ENCODE results near the gene GPR107.

GPR107 gene

GRCh38 chr9:130175355-130175754 is 121.6 kb downstream of the GPR107 start:
- no peak for ATAC-seq
- TF ChIP-seq ZFP30 (CRISPR knock-in tag; IDR thresholded peaks at IDR 0.05) = no peak

- TF ChIP-seq ESRRG (CRISPR knock-in tag; IDR thresholded peaks at IDR 0.05) = no peak
- no peak for ATAC-seq
These were observed 123.1 kb downstream of the GPR107 start for GRCh38 chr9:130176760-130177159.

DNA sequence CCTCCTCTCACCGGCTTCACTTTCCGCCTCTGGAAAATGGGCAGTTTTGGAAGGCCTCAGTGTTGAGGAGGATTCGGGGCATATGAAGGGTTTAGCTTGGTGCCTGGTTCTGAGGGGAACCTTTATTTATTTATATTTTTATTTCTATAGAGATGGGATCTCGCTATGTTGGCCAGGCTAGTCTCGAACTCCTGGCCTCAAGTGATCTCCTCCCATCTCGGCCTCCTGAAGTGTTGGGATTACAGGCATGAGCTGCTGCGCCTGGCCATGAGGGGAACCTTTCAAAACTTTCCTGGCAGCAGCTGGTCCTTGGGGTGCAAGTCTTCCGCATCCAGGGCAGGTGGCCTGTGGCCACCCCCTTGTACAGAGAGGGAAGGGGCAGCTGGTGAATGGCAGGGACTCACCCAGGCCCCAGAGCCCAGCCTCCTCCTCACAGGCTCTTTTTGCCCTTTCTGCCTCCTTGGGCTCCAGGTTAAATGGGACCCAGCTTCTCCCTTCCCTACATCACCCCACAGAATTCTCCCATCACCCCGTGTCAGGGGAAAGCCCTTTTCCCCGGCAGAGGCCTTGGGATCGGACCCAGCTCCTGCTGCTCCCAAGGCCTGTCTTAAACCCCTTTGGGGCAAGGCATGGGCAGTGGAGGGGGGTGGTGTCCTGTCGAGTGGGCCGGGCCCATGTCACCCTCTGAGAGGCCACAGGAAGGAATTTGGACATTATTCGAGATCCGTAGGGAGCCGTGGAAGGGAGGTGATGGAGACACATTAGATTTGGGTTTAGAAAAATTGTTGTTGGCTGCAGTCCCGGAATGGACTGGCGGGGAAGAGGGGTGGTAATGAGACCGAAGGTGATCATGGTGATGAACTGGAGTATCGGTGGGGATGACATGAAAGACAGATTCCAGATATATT is 124.4 kb downstream of the GPR107 start:
- TF ChIP-seq BACH2 (CRISPR knock-in tag; IDR thresholded peaks at IDR 0.05; ENCODE audit: borderline replicate concordance) (no peak), ISL1 (CRISPR knock-in tag; IDR thresholded peaks at IDR 0.05) (no peak), RARB (CRISPR knock-in tag; IDR thresholded peaks at IDR 0.05) (no peak), SNAI2 (CRISPR knock-in tag; IDR thresholded peaks at IDR 0.05) (no peak), OSR1 (CRISPR knock-in tag; IDR thresholded peaks at IDR 0.05) (no peak), PPARA (CRISPR knock-in tag; IDR thresholded peaks at IDR 0.05; ENCODE audit: borderline replicate concordance) (no peak), CSDC2 (CRISPR knock-in tag; IDR thresholded peaks at IDR 0.05) (no peak), ZNF8 (CRISPR knock-in tag; IDR thresholded peaks at IDR 0.05) (no peak), ARNTL (CRISPR knock-in tag; IDR thresholded peaks at IDR 0.05; ENCODE audit: borderline replicate concordance, low read depth) (no peak), ZNF70 (CRISPR knock-in tag; IDR thresholded peaks at IDR 0.05) (no peak), PATZ1 (CRISPR knock-in tag; IDR thresholded peaks at IDR 0.05; ENCODE audit: borderline replicate concordance) (no peak)
- TF ChIP-seq, protein P1, sequence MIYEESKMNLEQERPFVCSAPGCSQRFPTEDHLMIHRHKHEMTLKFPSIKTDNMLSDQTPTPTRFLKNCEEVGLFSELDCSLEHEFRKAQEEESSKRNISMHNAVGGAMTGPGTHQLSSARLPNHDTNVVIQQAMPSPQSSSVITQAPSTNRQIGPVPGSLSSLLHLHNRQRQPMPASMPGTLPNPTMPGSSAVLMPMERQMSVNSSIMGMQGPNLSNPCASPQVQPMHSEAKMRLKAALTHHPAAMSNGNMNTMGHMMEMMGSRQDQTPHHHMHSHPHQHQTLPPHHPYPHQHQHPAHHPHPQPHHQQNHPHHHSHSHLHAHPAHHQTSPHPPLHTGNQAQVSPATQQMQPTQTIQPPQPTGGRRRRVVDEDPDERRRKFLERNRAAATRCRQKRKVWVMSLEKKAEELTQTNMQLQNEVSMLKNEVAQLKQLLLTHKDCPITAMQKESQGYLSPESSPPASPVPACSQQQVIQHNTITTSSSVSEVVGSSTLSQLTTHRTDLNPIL (CRISPR knock-in tag; IDR thresholded peaks at IDR 0.05; ENCODE audit: low read depth) = no peak
- TF ChIP-seq, protein P2, sequence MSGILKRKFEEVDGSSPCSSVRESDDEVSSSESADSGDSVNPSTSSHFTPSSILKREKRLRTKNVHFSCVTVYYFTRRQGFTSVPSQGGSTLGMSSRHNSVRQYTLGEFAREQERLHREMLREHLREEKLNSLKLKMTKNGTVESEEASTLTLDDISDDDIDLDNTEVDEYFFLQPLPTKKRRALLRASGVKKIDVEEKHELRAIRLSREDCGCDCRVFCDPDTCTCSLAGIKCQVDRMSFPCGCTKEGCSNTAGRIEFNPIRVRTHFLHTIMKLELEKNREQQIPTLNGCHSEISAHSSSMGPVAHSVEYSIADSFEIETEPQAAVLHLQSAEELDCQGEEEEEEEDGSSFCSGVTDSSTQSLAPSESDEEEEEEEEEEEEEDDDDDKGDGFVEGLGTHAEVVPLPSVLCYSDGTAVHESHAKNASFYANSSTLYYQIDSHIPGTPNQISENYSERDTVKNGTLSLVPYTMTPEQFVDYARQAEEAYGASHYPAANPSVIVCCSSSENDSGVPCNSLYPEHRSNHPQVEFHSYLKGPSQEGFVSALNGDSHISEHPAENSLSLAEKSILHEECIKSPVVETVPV (CRISPR knock-in tag; IDR thresholded peaks at IDR 0.05) = no peak
- no peak for ATAC-seq

- no peak for ATAC-seq
- TF ChIP-seq RARB (CRISPR knock-in tag; IDR thresholded peaks at IDR 0.05) (no peak), ISL1 (CRISPR knock-in tag; IDR thresholded peaks at IDR 0.05) (no peak)
- TF ChIP-seq, protein P2 (CRISPR knock-in tag; IDR thresholded peaks at IDR 0.05) = no peak
These were observed 125.7 kb downstream of the GPR107 start for GRCh38 chr9:130179331-130179907.

DNA sequence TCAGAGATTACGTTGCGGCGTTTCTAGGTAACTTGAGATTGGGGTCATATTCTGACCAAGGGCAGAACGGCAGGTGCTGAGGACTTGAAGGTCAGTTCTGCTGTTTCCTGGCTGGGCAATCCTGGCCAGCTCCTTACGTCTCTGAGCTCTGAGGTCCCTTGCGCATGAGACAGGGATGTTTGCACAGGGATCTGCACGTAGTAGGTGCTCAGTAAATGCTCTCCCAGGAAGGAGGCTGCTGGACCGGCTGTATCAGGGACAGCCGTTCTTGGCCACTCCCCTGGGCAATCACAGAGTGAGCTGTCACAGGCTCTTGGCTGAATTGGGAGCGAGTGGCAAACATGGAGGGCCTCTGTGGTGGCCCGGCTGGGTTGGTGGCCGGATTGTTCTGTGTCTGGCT is 126.8 kb downstream of the GPR107 start:
- no peak for ATAC-seq
- TF ChIP-seq GLIS3 (CRISPR knock-in tag; IDR thresholded peaks at IDR 0.05) (no peak), ISL1 (CRISPR knock-in tag; IDR thresholded peaks at IDR 0.05) (no peak), ZFP3 (CRISPR knock-in tag; IDR thresholded peaks at IDR 0.05) (no peak), PATZ1 (CRISPR knock-in tag; IDR thresholded peaks at IDR 0.05; ENCODE audit: borderline replicate concordance) (no peak), TOX (CRISPR knock-in tag; IDR thresholded peaks at IDR 0.05; ENCODE audit: borderline replicate concordance) (no peak), ZNF565 (CRISPR knock-in tag; conservative IDR thresholded peaks at IDR 0.05; ENCODE audit: low read depth) (no peak), ZNF70 (CRISPR knock-in tag; IDR thresholded peaks at IDR 0.05) (no peak), BACH2 (CRISPR knock-in tag; IDR thresholded peaks at IDR 0.05; ENCODE audit: borderline replicate concordance) (no peak), ARNTL (CRISPR knock-in tag; IDR thresholded peaks at IDR 0.05; ENCODE audit: borderline replicate concordance, low read depth) (no peak), ZNF8 (CRISPR knock-in tag; IDR thresholded peaks at IDR 0.05) (no peak)
- TF ChIP-seq, protein P3, sequence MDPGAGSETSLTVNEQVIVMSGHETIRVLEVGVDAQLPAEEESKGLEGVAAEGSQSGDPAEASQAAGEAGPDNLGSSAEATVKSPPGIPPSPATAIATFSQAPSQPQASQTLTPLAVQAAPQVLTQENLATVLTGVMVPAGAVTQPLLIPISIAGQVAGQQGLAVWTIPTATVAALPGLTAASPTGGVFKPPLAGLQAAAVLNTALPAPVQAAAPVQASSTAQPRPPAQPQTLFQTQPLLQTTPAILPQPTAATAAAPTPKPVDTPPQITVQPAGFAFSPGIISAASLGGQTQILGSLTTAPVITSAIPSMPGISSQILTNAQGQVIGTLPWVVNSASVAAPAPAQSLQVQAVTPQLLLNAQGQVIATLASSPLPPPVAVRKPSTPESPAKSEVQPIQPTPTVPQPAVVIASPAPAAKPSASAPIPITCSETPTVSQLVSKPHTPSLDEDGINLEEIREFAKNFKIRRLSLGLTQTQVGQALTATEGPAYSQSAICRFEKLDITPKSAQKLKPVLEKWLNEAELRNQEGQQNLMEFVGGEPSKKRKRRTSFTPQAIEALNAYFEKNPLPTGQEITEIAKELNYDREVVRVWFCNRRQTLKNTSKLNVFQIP (CRISPR knock-in tag; IDR thresholded peaks at IDR 0.05; ENCODE audit: borderline replicate concordance, low read depth) = no peak
- TF ChIP-seq, protein P2 (CRISPR knock-in tag; IDR thresholded peaks at IDR 0.05) = no peak
